Panc1 (cell line): ENCODE measurements around the gene PGBD1. TPM values are rescaled to one million over a fixed set of nuclear protein-coding genes. Genes with fewer than 3 reads are reported as not detected.

Source experiments
- ATAC-seq: fragments of 200-7000 bp; cut with Tn5 transposase; 2 replicates; pipeline ENCODE4 v1.9.1; 2020; ENCODE audit warnings: mild to moderate bottlenecking, moderate library complexity
- BruUV-seq: library from RNA; stranded (reverse); fragments of 400-500 nt; replicated peaks from 2 replicates; lab custom pipeline; 2021; lab: Mats Ljungman, UMichigan
- CTCF ChIA-PET: fragments of 300-600 bp; sonication (Branson Sonifier 250); formaldehyde crosslinking; loops from one replicate; lab custom pipeline; 2022; ENCODE audit warnings: antibody characterized with exemption; lab: Charles Lee
- POLR2A ChIA-PET: fragments of 300-600 bp; sonication (Branson Sonifier 250); formaldehyde crosslinking; loops from one replicate; lab custom pipeline; 2022; ENCODE audit warnings: antibody characterized with exemption; lab: Charles Lee
- DNase-seq: peaks from one replicate; pipeline ENCODE4 v3.0.0-alpha.2; 2010; ENCODE audit warnings: low read depth, low spot score
- H3K27ac ChIP-seq: 2 replicates; pipeline ENCODE4 v1.5.1; 2011; ENCODE audit warnings: mild to moderate bottlenecking, low read length, inconsistent platforms
- H3K27me3 ChIP-seq: fragments of 200-500 bp; sonication (Bioruptor generic); 2 replicates; pipeline ENCODE4 v1.6.0; 2014; ENCODE audit warnings: low read length, inconsistent platforms; ENCODE audit not compliant: control insufficient read depth, insufficient read depth
- H3K36me3 ChIP-seq: fragments of 200-500 bp; sonication (Bioruptor generic); 2 replicates; pipeline ENCODE4 v1.5.1; 2014; ENCODE audit warnings: inconsistent platforms, mild to moderate bottlenecking, low read length, moderate library complexity; ENCODE audit not compliant: control insufficient read depth, insufficient read depth
- H3K4me1 ChIP-seq: 2 replicates; pipeline ENCODE4 v1.5.1; 2011; ENCODE audit warnings: inconsistent platforms, mild to moderate bottlenecking, low read length, moderate library complexity; ENCODE audit not compliant: control insufficient read depth, insufficient read depth
- H3K4me3 ChIP-seq, 2 experiments: 2 replicates each; pipeline ENCODE4 v1.5.1; 2011 to 2012; ENCODE audit warnings: low read depth in 2 of 2, low read length in 2 of 2, mild to moderate bottlenecking in 2 of 2, inconsistent platforms in 1 of 2, moderate library complexity in 1 of 2
- H3K9me3 ChIP-seq: fragments of 200-500 bp; sonication (Bioruptor generic); 2 replicates; pipeline ENCODE4 v1.5.1; 2014; ENCODE audit warnings: low read depth, mild to moderate bottlenecking, inconsistent platforms, low read length, moderate library complexity; ENCODE audit not compliant: control insufficient read depth, insufficient read depth
- POLR2AphosphoS5 ChIP-seq: IDR thresholded peaks from 2 replicates; pipeline ENCODE4 v1.6.1; 2012; ENCODE audit warnings: mild to moderate bottlenecking, low read depth, low read length, moderate library complexity
- REST ChIP-seq, 2 experiments: IDR thresholded peaks; 2 replicates each; pipeline ENCODE4 v1.6.1; 2011 to 2012; ENCODE audit warnings: low read depth in 2 of 2, control low read depth in 1 of 2, low read length in 1 of 2, mild to moderate bottlenecking in 1 of 2, moderate library complexity in 1 of 2; ENCODE audit not compliant: insufficient read depth in 1 of 2
- SIN3A ChIP-seq: IDR thresholded peaks from 2 replicates; pipeline ENCODE4 v1.6.1; 2012; ENCODE audit warnings: low read depth, mild to moderate bottlenecking, low read length, moderate library complexity, borderline replicate concordance; ENCODE audit not compliant: insufficient read depth
- TCF7L2 ChIP-seq: IDR thresholded peaks from 2 replicates; pipeline ENCODE4 v1.6.1; 2011; ENCODE audit warnings: mild to moderate bottlenecking, low read depth, low read length, inconsistent platforms
- in situ Hi-C: cut with HindIII; loops from 2 replicates; pipeline ENCODE4 v1.10.0; 2016; ENCODE audit warnings: low sequenced_read_pairs, low pct_unique_long_range_greater_than_20kb
- intact Hi-C: fragments of 100-400 bp; cut with micrococcal nuclease; formaldehyde crosslinking; loops from one replicate; pipeline ENCODE4 v1.10.0; 2022; ENCODE audit not compliant: unreplicated experiment
- total RNA-seq: library from RNA; stranded (reverse); gene quantifications from one replicate; pipeline ENCODE4 v1.2.1, GENCODE V29; 2021; ENCODE audit not compliant: unreplicated experiment
- TF ChIP-seq, protein P1 (sequence below): fragments of 450-650 bp; IDR thresholded peaks from 2 replicates; pipeline ENCODE4 v1.5.1; 2017; ENCODE audit warnings: mild to moderate bottlenecking

The PGBD1 gene
- total RNA-seq, 1 experiment from 2014 or later: 7.6 TPM

- no TSS peak for BruUV-seq
- TF ChIP-seq REST (IDR thresholded peaks at IDR 0.05; ENCODE audit: insufficient read depth in 1 of 2, low read depth in 2 of 2, low read length in 1 of 2) (no peak), TCF7L2 (no peak), POLR2AphosphoS5 (no peak), SIN3A (no peak)
- TF ChIP-seq, protein P1, sequence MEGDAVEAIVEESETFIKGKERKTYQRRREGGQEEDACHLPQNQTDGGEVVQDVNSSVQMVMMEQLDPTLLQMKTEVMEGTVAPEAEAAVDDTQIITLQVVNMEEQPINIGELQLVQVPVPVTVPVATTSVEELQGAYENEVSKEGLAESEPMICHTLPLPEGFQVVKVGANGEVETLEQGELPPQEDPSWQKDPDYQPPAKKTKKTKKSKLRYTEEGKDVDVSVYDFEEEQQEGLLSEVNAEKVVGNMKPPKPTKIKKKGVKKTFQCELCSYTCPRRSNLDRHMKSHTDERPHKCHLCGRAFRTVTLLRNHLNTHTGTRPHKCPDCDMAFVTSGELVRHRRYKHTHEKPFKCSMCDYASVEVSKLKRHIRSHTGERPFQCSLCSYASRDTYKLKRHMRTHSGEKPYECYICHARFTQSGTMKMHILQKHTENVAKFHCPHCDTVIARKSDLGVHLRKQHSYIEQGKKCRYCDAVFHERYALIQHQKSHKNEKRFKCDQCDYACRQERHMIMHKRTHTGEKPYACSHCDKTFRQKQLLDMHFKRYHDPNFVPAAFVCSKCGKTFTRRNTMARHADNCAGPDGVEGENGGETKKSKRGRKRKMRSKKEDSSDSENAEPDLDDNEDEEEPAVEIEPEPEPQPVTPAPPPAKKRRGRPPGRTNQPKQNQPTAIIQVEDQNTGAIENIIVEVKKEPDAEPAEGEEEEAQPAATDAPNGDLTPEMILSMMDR: no peak
- DNase-seq: no peak
- in situ Hi-C loops: no loop called here
- no peaks in the 10 kb centered on the region for H3K4me1 ChIP-seq
- ATAC-seq: no peak
- no peaks in the 10 kb centered on the region for H3K9me3 ChIP-seq
- intact Hi-C loops: no loop called here
- ChIA-PET CTCF (no interaction called here), POLR2A (no interaction called here)
- no peaks in the 10 kb centered on the region for H3K36me3 ChIP-seq
- H3K27me3 ChIP-seq: no peaks in the 10 kb centered on the region
- H3K27ac ChIP-seq: no peak overlapping the region
- no peak overlapping the region for H3K4me3 ChIP-seq
These were observed 40.9 kb upstream of the PGBD1 start for GRCh38 chr6:28240471-28240870.

DNA sequence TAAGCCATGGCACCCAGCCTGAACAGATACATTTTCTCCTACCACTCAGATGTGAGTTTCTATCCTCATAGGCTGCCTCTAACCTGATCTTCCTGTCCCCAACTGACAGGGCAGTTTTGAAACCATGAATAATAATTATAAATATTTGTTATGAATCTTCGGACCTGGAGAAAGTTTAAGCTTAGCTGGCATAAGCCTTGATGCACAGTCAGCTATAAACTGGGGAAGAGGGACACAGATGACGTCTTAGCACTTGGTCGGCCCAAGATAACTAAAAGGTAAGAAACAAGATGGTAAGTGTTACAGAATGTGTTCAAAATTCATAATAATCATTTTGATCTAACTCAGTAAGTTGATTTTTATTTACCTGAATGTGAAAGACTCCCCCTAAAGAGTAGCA lies 37.4 kb upstream of the PGBD1 start:
- in situ Hi-C loops (no loop called here), intact Hi-C loops (no loop called here)
- no peak overlapping the region for H3K4me3 ChIP-seq
- H3K27ac ChIP-seq: no peak overlapping the region
- TF ChIP-seq POLR2AphosphoS5 (no peak), SIN3A (no peak), TCF7L2 (no peak), REST (IDR thresholded peaks at IDR 0.05; ENCODE audit: insufficient read depth in 1 of 2, low read depth in 2 of 2, low read length in 1 of 2) (no peak)
- TF ChIP-seq, protein P1: no peak
- no peaks in the 10 kb centered on the region; the same call in 1 of the 2 replicates for H3K36me3 ChIP-seq
- no peaks in the 10 kb centered on the region for H3K27me3 ChIP-seq
- DNase-seq (no peak), ATAC-seq (no peak)
- H3K4me1 ChIP-seq: no peaks in the 10 kb centered on the region
- BruUV-seq: no TSS peak
- no peaks in the 10 kb centered on the region for H3K9me3 ChIP-seq
- POLR2A ChIA-PET: no interaction called here
- CTCF ChIA-PET: no interaction called here
